Measurements from ENCODE around the gene FBXO17.

The FBXO17 gene

DNA sequence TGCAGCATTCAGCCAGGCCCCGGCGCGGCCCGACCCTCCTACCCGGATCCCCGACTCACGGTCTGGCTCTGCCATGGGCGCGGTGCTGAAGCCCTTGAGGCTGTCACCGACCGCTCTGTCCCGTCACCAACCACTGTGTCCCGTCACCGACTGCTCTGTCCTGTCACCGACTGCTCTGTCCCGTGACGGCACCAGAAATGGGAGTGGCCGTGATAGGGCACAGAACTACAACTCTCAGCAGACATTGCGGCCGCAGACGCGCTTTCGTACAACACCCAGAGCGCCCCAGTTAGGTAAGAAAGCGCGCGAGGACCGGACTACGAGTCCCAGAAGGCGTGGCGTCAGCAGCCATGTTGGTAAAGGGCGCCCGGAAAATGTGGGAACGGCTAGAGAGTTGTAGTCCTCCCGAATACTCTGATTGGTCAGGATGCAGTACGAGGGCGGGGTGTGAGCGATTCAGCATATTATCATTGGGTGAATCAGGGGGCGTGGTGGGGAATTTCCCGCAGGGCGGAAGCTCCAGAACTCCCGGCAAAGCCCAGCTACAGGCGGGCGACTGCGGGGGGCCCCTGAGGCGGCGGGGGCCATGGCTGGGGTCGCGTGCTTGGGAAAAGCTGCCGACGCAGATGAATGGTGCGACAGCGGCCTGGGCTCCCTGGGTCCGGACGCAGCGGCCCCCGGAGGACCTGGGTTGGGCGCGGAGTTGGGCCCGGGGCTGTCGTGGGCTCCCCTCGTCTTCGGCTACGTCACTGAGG lies 75.9 kb downstream of the FBXO17 start, which contains the start of the genes NFKBIB and SIRT2:
TSS of gene NFKBIB (plus strand) at position 523 of the 755 bp plus-strand sequence. CDS start at position 587, 64 bp downstream.
TSS of gene SIRT2 (minus strand) at position 172 of the 755 bp plus-strand sequence. CDS start at position 75, 97 bp downstream.
- Histone ChIP-seq H3K27me3 (ENCODE audit: insufficient read depth, low read length) (no peaks in the 10 kb centered on the region), H2AFZ (ENCODE audit: low read depth, low read length) (peak within 1 kb of the TSS; percentile 81), H3K9me3 (ENCODE audit: low read length) (no peaks in the 10 kb centered on the region), H3K4me3 (ENCODE audit: low read length) (peak within 1 kb of the TSS; percentile 74), H3K36me3 (ENCODE audit: insufficient read depth, low read length) (no peaks in the 10 kb centered on the region), H3K4me1 (ENCODE audit: insufficient read depth, low read length) (peaks cover 10% of the 10 kb centered on the region)

DNA sequence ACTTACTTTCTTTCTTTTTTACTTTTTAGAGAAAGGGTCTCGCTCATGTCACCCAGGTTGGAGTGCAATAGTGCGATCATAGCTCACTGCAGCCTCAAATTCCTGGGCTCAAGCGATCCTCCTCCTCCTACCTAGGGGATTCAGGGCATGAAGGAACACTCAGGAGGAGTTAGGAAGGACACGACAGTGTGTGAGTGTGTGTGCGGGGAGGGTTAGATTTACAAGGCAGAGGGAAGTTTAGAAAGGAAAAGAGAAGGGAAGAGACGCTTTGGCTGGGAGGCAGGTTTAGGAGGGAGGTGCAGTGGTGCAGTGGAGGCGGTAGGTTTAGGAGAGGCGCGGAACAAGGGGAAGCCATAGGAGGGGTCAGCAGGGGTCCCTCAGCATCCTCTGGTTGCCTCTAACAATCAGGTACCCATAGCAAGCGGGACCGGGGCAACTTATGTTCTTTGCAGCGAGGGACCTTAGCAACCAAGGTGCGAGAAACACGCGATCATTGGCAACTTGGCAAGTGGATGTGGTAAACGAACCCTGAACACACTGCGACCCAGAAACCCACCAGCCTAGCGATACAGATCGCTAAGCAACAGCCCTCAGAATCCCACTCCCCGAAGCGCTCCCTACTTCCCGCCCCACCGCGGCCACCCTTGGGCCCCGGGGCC lies 76.6 kb downstream of the FBXO17 start:
- no peaks in the 10 kb centered on the region for H3K9me3 ChIP-seq (ENCODE audit: low read length)
- no peaks in the 10 kb centered on the region for H3K27me3 ChIP-seq (ENCODE audit: insufficient read depth, low read length)
- H2AFZ ChIP-seq (ENCODE audit: low read depth, low read length): peak overlapping the region; percentile 69
- peaks cover 10% of the 10 kb centered on the region for H3K4me1 ChIP-seq (ENCODE audit: insufficient read depth, low read length)
- H3K36me3 ChIP-seq (ENCODE audit: insufficient read depth, low read length): no peaks in the 10 kb centered on the region
- H3K4me3 ChIP-seq (ENCODE audit: low read length): peak overlapping the region; percentile 74

DNA sequence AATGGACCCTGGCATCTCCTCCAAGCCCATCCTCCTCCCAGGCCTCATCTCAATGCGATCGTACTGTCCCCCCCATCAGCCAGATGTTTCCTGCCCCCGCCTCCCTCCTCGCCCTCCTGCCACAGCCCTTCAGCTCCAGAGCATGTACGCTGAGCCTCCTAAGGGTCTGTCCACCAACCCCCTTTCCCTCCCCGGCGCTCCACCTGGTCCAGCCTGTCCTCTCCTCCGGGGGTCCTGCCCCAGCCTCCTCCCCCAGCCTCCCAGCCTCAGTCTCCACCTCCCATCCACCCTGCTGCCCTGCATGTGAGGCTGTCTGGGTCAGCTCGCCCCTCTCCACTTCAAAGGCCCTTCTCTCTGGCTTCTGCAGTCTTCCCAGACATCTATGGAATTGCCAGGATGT lies 80.6 kb downstream of the FBXO17 start:
- Histone ChIP-seq H3K27me3 (ENCODE audit: insufficient read depth, low read length) (no peaks in the 10 kb centered on the region), H3K4me3 (ENCODE audit: low read length) (no peak overlapping the region), H3K9me3 (ENCODE audit: low read length) (no peaks in the 10 kb centered on the region), H3K4me1 (ENCODE audit: insufficient read depth, low read length) (peaks cover 6% of the 10 kb centered on the region), H2AFZ (ENCODE audit: low read depth, low read length) (no peak overlapping the region), H3K36me3 (ENCODE audit: insufficient read depth, low read length) (peaks cover 2% of the 10 kb centered on the region)

DNA sequence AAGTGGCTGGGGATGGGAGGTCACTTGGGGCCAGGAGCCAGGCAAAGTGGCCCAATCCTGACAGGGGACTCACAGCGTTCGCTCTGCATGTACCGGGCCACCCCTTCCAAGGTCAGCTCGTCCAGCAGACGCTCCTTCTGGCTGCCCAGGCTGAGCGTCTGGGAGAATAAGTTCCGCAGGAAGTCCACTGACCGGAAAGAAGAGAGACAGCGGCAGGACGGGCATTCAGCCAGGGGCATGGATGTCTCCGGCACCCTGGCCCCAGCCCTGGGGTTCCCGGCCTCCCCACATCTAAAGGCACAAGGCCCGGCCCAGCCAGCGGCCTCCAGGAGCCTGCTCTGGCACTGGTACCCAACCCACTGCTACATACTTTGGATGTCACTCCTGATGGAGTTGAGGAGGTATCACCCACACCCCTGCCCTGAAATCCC lies 82.2 kb downstream of the FBXO17 start:
- peaks cover 15% of the 10 kb centered on the region for H3K36me3 ChIP-seq (ENCODE audit: insufficient read depth, low read length)
- H3K27me3 ChIP-seq (ENCODE audit: insufficient read depth, low read length): no peaks in the 10 kb centered on the region
- no peaks in the 10 kb centered on the region for H3K4me1 ChIP-seq (ENCODE audit: insufficient read depth, low read length)
- no peak overlapping the region for H2AFZ ChIP-seq (ENCODE audit: low read depth, low read length)
- H3K4me3 ChIP-seq (ENCODE audit: low read length): no peak overlapping the region
- no peaks in the 10 kb centered on the region for H3K9me3 ChIP-seq (ENCODE audit: low read length)

DNA sequence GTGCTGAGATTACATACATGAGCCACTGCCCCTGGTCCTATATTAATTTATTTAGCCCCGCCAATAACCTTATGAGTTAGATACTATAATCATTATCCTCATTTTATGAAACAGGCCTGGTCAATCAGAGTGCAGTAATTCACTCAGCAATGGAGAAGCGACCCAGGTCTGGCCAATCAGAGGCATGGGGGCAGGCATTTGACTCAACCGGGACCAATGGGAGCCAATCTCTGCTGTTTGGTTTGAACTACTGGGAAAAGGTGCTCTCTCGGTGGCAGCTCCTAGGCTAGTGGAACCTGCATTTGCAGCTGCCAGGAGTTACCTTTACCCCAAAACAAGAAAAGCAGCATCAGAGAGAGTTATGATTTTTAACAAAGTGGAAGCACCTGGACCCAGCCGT lies 82.7 kb downstream of the FBXO17 start:
- H3K4me3 ChIP-seq (ENCODE audit: low read length): no peak overlapping the region
- H2AFZ ChIP-seq (ENCODE audit: low read depth, low read length): no peak overlapping the region
- no peaks in the 10 kb centered on the region for H3K27me3 ChIP-seq (ENCODE audit: insufficient read depth, low read length)
- H3K4me1 ChIP-seq (ENCODE audit: insufficient read depth, low read length): no peaks in the 10 kb centered on the region
- H3K36me3 ChIP-seq (ENCODE audit: insufficient read depth, low read length): peaks cover 15% of the 10 kb centered on the region
- H3K9me3 ChIP-seq (ENCODE audit: low read length): no peaks in the 10 kb centered on the region

DNA sequence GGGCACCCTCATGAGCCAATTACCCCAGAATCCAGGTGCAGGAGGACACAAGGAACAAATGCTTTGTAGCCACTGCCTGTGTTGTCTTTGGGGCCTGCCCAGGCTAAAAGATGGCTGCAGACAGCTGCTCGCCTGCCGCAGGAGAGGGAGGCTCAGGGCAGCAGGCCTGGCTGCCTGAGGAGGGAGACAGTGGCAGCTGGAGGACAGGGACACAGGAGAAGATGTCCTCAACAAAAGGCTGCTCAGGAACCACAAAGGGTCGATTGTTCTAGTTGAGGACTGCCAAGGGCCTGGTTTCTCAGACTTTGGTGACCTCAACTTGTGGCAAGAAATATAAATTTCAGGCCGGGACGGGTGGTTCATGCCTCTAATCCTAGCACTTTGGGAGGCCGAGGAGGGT lies 83.8 kb downstream of the FBXO17 start:
- H2AFZ ChIP-seq (ENCODE audit: low read depth, low read length): no peak overlapping the region

More for the DNA sequence above, 83.8 kb downstream of the FBXO17 start:
- H3K36me3 ChIP-seq (ENCODE audit: insufficient read depth, low read length): peaks cover 15% of the 10 kb centered on the region
- H3K4me3 ChIP-seq (ENCODE audit: low read length): no peak overlapping the region
- no peaks in the 10 kb centered on the region for H3K9me3 ChIP-seq (ENCODE audit: low read length)
- H3K4me1 ChIP-seq (ENCODE audit: insufficient read depth, low read length): no peaks in the 10 kb centered on the region
- no peaks in the 10 kb centered on the region for H3K27me3 ChIP-seq (ENCODE audit: insufficient read depth, low read length)
